NCI-H2227 (cell line): Measurements from ENCODE around the gene CD180.
A peak's percentile ranks its signal among the peaks of the same experiment; 100 is the strongest.

Source experiments
- DNase-seq: peaks from one replicate; lab custom pipeline; 2025; ENCODE audit not compliant: unreplicated experiment; lab: John Stamatoyannopoulos, UW

CD180 gene

DNA sequence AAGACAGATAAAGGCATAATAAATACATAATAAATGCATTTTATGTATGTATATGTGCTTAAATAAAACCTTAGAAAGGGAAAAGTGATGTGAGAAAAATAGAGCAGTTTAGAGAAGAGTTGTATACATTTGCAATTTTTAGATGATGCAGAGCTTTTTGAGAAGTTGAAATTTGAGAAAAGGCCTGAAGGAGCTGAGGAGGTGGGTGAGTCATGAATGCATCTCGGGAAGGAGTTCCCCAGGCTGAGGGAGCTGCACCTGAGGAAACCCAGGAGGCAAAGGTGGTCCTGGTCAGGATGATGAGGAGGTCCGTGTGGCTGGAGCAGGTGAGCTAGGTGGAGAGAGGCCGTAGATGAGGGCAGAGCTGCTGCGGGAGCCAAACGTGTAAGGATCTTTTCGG, 17.4 kb upstream of the CD180 start:
- DNase-seq = no peak

DNA sequence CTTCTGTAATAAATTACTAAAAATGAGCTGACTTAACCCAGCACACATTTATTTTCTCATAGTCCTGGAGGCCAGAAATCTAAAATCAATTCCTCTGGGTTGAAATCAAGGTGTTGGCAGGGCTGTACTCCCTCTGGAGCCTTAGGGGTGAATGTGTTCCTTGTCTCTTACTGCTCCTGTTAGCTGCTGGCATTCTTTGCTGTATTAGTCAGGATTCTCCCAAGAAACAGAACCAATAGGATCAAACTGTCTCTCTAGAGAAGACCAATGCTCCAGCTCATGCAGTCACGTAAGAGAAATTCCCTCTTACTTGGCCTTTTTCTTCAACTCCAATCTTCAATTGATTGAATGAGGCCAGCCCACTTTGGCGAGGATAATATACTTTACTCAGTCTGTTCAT, 15.3 kb upstream of the CD180 start:
- DNase-seq = no peak

DNA sequence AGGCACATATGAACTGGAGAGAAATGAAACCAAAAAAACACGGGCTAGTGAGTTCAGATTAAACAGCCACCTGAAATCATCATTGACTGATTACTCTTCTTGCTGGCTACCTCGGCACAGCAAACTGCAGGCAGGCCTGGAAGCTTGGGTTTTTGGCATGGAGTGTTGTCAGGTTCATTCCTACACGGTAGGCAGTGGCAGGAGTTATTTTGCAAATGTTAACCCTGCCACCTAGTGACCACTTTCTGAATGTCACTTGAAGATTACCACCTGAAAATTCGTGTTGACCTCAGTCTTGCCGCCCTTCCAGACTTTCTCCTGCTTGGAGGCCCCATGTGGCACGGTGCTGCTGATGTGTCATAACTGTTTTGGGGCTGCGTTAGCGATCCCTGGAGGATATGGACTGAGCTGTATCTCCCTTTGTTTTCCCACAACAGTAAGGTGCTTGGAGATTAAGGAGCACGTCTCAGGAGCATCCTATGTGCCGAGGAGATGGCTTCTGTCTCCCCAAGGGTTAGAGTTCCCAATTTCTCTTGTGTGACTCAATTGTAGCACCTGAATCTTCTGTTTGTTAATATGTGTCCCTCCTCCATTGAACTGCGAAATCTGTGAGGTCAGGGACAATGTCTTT, 12.7 kb upstream of the CD180 start:
- DNase-seq = peak; percentile 59

GRCh38 chr5:67208403-67208802, 11.8 kb upstream of the CD180 start:
- no peak for DNase-seq

- DNase-seq = no peak
These were observed 10.3 kb upstream of the CD180 start for GRCh38 chr5:67206929-67207328.

GRCh38 chr5:67206461-67206860, 9.9 kb upstream of the CD180 start:
- DNase-seq = no peak

DNA sequence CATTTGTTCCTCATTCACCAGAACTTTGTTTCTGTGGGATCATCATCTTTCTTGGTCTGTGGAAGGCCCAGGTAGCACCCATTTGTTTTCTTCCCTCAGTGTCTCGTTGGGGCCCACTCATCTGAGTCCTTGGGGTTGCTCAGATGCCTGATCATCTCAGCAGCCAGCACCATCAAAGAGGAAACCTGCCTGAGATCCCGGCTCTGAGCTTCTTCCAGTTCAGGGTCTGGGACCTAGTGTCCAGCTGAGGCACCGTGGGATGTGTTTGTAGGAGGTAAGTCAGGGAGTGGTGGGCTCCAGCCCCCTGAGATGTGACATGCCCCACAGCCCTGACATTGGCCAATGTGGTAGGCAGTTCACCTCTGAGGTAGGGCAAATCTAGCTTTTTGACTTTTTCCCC, 9.4 kb upstream of the CD180 start:
- DNase-seq = no peak

- DNase-seq = no peak
These were observed 8.2 kb upstream of the CD180 start for GRCh38 chr5:67204821-67205220.

- no peak for DNase-seq
These were observed 7.1 kb upstream of the CD180 start for GRCh38 chr5:67203701-67204074.

DNA sequence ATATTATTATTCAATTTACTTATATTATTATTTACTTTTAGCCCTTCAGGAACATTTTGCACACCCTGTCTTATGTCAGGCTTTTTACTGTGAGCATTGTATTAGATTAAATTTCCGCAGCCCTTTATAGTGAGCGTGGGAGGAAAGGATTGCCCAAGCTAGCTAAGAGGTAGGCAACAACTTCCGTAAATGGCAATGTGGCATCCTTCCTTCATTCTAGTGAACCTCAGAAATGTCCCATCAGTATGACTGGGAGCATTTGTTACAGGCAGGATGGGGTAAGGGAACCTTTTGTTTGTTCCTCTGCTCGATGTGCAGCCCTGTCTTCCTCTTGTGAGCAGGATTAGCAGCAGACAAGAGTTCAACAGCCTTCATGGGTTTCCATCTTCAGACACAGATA, 6.2 kb upstream of the CD180 start:
- DNase-seq = no peak

- no peak for DNase-seq
These were observed 5.4 kb upstream of the CD180 start for GRCh38 chr5:67201897-67202549.

DNA sequence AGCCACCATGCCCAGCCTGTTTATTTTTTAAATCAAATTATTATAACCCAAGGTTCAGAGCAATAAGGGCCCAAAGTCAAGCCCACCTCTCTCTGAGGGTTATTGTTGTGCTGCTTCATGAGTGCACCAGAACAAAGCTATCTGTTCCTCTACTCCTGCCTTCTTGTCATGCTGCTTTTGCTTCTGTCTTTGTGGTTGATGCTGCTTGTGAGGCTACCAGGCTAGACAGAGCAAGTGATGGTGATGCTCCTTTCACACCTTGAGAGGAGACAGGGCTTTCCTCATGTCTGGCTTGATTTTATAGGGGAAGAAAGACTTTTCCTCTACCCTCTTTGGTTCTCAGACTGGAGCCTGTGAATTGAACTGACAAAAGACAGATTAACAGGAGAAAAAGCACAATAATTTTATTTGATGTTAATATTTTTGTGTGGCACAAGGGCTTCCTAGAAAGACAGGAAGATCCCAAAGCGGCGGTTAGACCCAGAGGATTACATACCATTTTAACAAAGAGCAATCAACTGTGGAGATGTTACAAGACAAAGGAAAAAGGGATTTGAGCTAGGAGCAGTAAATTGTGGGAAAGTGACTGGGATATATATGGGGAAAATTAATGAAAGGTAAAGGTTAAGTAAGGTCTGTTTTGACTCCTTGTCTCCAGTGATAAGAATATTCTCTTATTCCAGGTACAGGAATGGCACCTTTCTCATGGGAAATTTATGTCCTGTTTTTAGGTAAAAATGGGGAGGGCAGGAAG, 4.4 kb upstream of the CD180 start:
- no peak for DNase-seq

GRCh38 chr5:67199859-67200258, 3.3 kb upstream of the CD180 start:
- DNase-seq = no peak

DNA sequence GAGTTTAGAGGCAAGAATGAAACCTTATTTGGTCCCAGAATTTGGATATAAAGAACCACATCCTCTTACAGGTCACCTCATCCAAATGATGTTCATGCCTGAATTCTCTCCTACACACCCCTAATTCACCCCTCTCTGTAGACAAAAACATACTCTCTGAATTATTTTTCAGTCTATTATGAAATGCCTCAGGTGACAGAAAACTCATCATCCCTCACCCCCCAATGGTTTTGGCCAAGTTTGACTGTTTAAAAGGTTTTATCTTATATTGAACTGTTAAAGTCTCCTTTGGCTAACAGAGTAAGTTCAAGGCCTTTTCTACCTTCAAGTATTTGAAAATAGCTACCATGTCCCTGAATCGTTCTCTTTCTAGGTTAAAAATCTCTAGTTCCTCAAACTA, 2.3 kb upstream of the CD180 start:
- DNase-seq = no peak

GRCh38 chr5:67197536-67197935, 937 bp upstream of the CD180 start:
- DNase-seq = no peak

- DNase-seq = no peak
These were observed 958 bp downstream of the CD180 start for GRCh38 chr5:67195406-67196275.

GRCh38 chr5:67194166-67194565, 2.4 kb downstream of the CD180 start:
- no peak for DNase-seq

GRCh38 chr5:67193439-67193807, 3.2 kb downstream of the CD180 start:
- DNase-seq = no peak

DNA sequence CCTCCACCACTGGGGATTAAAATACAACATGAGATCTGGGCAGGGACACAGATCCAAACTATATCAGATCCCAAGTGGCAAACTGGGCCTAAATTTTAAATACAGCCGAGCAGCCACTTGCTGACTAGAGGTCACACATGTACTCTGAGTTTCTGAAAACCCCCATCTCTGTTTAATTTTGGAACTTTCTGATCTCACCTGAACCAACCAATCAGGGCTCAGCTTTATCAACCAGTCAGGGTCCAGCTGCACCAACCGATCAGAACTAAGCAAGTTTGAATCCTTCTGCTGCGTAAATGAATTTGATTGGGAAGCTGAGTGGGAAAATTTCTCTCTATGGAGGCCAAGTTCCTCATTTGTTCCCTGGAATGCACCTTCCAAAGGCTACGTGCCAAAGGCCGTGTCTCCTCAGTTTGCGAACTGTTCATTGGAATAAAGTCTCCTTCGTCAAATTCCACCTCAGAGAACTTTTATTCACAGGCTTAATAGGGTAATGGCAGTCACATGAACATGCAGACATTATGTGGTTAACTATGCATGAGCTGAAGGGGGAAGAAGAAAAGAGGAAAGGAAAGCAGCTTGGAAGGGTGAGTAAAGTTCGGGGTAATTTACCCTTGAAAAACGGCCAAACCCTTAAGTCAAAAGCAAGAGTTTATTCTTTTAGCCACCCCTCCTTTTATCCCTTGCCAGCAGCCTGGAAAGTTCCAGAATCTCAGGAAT, 3.7 kb downstream of the CD180 start:
- DNase-seq = no peak

DNA sequence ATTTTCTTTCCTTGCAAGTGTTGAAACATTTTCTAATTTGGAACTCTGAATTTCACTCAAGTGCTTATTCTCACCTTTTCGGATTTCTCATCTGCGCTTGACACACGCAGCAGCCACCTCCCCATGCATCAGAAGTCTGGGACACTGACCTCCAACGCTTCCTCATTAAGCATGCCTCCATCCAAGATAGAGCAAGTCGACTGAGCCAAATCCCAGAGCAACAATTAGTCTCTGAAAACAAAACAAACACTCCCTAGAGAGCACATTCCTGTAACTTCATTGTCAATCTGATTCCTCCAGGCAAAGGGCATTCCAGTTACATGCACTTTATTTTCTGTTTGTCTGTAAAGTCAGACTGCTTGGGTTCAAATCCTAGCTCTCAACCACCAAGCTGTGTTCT, 5.7 kb downstream of the CD180 start:
- no peak for DNase-seq

DNA sequence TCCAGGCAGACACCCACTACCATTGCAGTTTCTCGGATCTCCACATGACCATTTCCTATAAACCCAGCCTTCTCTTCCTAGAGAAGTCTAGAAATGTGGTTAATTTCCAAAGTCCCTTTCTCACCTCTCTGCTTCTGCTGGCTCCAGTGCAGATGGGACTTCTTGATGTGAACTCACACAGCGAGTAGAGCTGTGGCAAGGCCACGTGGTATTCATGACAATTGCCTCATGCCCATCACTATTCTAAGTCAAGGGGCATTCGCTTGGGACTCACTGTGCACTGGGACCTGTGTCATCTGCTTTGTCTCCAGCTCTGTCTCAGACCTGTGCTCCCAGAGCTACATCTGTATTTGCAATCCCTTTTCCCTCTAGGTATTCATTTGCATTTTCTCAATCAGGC, 6.2 kb downstream of the CD180 start:
- no peak for DNase-seq
